GM18499 (cell line): Measurements from ENCODE around the gene CHST9.

Source experiments
- ATAC-seq: cut with Tn5 transposase; IDR thresholded peaks from one replicate; pipeline ENCODE4 v1.9.1; 2021; ENCODE audit warnings: moderate number of reproducible peaks; ENCODE audit not compliant: insufficient read depth, unreplicated experiment

CHST9 gene

DNA sequence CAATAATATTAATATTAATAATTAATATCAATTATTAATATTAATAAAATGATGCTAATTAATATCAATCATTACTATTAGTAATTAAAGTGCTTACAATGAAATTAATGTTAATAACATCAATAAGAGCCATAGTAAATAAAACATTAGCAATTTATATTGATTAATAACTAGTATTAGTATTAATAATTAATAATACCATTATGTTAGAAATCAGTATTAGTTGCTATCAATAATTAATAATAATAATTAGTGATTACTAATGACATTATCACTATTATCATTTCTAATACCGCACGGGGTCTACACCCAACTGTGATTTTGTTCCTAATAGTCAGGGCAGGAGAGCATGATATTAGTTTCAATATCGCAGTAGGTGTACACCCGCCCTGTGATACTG, 296.8 kb downstream of the CHST9 start:
- ATAC-seq = no peak

DNA sequence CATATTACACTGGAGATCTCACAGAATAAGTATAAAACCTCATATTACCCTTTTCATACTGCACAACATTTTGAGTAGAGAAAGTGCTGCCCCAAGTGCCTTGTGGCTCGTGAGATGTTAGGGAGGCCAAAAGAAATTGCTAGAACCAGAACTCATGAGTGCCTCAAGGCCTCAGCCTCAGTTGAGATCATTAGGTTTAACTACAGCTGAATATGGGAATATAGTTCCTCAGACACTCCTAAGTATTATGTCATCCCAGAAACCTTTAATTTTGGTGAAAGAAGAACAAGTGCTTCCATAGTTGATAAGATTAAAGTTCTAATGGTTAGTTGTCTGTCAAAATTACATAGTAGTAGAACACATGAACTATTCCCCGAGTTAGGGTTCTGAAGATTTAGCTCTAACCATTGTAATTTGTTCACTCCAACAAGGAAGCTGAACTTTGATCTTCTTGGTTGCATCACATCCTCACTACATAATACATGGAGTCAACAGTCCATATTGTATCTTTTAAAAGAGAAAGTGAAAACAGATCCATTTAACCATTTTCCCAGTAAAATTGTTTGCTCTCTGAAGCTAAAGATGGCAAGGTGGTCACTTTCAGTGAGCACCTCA, 310.0 kb downstream of the CHST9 start:
- no peak for ATAC-seq

DNA sequence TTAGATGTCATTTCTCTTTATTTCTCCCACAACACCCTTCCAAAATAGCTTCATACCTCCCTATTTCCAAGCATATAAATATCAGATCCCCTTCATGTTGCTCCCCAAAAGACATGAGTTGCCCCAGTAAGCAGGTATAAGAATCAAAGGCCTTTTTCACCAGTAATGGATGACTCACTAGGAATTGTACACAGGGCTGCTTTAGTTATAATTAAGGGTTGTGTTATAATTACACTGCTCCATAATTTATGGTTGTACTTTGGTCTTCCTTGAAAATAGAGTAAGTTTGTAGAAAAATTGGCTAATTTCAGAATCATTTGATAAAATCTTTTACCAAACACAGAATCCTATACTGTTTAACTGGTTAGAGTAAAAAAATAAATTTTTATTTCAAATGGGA, 310.8 kb downstream of the CHST9 start:
- no peak for ATAC-seq

DNA sequence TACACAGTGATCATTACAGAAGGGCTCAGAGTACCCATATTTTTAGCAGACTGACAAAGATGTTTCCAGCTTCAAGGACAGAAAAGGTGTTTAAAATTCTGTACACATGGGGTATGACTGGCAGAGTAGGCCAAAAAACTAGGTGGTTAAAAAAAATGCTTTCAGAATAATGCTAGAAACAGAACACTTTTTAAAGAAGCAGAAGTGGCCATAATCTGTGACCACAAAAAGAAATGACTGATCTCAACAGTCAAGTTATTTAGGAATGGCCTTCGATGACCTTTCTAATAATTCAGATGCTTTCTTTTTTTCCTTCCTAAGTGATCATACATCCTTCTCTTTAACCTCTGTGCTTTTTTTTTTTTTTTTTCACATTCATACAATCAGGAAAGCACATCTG, 315.5 kb downstream of the CHST9 start:
- ATAC-seq = no peak

DNA sequence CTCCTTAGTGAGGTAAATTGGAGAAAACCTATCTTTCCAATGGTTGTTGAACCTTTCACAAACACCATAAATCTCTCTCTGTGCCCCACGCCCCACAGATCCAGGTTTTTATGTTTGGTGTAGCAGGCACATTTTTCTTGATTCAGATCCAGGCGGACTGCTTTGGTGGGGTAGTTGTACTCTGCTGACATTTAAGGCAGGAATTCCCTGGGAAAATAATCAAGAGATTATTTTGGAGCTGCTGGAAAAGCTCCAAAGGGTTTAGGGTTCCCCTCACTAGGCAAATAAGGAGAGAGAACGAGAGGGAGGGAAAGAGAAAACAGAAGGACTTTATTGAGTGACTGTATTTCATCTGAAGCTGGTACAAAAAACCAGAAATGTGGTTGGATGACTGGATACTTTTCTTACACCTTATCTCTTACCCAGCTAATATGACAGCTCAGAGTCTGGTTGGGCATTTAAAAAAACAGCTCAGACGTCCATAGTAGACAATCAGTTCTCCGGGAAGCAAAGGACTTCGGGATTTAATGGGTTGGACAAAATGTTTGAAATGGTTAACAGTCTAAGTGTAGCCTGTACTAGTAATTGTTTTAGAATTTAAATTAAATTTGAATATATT, 316.0 kb downstream of the CHST9 start:
- no peak for ATAC-seq

DNA sequence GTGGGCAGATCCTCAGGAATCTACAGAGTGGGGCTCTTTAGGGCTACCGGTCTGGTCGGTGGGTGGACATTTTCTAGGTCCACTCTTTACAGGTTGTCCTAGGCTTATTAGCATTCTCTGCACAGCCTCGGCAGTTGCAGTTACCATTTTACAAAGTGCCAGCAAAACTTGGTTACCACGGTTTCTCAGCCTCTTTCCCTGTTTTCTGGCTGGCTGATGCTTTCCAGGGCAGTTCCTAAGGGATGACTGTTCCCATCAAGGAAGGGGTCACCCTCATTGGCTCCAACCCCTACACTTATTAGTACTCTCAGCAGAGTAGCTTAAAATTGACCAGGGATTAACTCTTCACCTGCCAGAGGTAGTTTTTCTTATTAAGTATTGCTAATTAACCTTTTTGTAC, 317.6 kb downstream of the CHST9 start:
- no peak for ATAC-seq

DNA sequence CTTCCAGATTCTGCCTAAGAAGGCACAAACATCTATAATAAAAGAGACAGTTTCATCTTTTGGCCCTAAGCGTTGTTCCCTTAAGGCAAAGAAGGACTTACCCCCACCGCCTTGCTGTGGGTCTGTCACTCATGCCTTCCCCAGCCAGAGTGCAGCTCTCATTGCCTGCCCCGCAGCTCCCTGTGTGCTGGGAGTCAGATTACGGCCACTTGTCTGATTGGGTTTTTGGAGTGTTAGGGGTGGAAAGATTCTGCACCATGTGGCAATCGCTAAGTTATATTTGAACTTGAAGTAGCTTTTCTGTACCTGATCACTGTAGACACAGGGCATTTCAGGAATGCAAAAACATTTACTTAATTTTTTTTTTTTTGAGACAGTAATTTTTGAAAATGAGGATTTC, 319.6 kb downstream of the CHST9 start, which contains the start of gene AQP4:
Gene AQP4, minus strand, starts transcription at position 151 of the 400 bp plus-strand sequence. Its CDS starts 18 bp downstream, at position 133.
- no peak for ATAC-seq

DNA sequence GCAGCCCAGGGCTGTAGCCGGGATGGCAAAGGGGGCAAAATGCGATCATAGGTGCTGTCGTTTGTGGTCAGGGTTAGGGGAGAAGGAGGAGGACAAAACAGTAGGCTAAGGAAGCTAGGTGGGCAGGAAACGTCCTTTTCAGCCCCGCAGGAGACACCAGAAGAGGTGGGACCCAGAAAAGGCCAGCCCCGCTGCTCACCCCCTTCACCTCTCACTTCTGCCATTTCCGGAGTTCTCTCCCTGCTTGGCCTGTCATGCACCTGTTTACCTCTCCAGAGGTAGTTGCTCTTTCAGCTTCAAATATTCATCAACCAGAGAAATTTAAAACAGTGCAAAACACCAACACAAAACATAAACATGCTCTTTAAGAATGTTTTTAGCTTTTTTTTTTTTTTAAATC, 320.4 kb downstream of the CHST9 start:
- no peak for ATAC-seq

DNA sequence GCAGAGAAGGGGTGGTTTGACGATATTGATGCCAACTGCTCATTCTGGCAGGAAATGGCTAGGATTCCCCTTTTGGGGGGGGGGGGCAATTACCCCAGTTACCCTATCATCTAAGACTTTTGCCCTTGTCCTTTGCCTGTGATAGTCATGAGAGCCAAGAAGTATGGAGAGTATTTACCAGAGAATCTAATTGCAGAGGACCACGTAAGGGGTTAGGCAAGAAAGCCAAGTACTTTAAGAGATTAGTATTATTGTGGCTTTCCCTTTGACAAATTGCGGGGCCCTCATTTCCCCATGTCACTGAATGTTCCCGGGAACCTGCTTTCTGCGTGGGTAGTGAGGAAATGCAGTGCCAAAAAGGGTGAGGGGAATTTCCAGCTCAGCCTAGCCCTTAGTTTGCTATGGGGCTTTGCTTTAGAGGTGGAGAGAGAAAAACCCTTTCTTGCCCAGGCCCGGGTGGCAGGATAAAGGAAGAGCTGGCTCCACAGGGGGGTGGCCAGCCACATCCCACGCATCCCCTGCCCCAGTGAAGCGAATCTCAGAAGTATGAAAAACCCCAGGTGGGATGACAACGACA, 321.1 kb downstream of the CHST9 start:
- no peak for ATAC-seq

DNA sequence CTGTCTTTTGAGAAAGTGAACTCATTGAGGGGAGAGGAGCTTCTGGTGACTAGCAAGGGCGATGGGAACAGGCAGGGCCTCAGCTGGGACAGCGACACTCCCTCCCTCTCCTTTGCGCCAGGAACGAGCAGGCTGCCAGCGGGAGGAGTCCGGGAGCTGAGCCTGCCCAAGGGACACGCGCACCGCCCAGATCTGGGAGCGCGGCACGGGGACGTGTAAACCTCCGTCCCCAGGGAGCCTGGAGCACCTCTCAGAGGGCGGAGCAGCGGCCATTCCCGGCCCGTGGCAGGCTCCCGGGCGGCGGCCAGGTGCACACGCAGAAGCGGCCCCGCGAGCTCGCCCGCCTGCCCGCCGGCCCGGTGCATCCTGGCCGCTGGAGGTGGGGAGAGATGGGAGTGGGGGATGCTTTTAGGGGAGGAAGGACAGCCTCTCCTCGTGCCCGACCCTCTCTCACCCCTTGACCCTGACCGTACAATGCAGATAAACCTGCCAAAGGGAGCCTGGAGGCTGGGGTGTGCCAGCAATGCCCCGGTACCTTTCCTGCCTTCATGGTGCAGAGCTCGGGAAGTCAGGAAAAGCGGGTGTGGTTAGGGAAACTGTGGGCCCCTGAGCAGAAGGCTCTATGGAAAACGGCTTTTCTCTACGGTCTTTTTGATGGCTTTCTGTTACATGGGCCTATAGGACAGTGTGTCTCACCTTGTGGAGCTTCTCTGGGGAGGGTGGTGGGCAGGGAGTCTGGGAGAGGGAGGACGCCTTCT, 321.8 kb downstream of the CHST9 start:
- ATAC-seq = no peak

DNA sequence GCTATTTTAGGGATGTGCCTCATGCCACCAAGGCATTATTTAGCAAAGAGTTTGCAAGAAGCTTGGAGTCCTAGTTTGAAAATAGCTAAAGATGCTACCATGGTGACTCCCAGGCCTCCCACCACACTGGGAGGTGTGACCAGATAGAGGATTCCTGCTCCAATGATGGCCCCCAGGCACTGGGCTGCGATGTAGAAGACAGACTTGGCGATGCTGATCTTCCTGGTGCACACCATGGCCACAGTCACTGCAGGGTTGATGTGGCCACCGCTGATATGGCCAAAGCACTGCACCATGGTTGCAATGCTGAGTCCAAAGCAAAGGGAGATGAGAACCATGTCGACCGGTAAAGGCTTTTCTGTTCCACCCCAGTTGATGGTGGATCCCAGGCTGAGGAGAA, 323.0 kb downstream of the CHST9 start:
- no peak for ATAC-seq
